ENCODE data around the gene SCNN1B. TPM values are rescaled to one million over a fixed set of nuclear protein-coding genes. Genes with fewer than 3 reads are reported as not detected.

SCNN1B gene, protein sequence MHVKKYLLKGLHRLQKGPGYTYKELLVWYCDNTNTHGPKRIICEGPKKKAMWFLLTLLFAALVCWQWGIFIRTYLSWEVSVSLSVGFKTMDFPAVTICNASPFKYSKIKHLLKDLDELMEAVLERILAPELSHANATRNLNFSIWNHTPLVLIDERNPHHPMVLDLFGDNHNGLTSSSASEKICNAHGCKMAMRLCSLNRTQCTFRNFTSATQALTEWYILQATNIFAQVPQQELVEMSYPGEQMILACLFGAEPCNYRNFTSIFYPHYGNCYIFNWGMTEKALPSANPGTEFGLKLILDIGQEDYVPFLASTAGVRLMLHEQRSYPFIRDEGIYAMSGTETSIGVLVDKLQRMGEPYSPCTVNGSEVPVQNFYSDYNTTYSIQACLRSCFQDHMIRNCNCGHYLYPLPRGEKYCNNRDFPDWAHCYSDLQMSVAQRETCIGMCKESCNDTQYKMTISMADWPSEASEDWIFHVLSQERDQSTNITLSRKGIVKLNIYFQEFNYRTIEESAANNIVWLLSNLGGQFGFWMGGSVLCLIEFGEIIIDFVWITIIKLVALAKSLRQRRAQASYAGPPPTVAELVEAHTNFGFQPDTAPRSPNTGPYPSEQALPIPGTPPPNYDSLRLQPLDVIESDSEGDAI
- 2.7 and 4.8 TPM in 2 replicates for total RNA-seq

DNA sequence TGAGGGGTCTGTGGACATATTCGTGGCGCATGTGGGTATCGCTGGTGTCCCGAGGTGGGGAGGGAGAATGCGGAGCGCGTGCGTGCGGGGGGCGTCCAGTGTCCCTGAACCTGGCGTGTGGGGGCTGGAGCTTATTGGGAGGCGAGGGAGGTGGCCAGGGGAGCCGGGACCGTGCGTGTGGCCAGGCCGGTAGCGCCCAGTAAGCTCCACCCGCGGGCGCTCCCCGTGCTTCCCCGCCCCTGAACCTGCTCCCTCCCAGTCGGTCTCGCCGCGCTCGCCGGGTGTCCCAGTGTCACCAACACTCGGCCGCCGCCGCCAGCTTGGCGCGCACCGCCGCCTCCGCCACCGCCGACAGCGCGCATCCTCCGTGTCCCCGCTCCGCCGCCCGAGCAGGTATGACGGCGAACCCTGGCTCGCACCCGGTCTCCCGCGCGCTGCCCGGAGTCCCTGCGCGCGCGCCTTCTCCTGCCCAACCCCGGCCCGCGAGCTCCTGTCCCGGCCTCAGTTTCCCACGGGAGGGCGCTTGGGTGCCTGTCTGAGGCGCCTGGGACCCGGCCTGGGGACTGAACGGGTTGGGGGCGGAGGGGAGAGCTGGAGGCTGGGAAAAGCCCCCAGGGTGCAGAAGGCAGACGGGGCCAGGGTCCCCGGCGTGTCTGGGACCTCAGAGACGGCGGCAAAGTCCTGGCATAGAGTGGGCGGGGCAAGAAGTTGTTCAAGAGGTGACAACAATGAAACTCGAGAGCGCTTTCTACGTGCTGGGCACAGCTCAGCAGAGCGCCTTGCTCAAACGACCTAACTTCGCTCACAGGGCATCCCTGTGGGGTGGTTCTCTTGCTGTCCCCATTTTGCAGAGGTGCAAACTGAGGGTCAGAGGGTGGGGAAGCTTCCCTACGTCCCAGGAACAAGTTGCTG is at the start of gene SCNN1B:
SCNN1B (plus strand) TSS at position 258 of the 912 bp plus-strand sequence. CDS start 46,298 bp downstream, outside the sequence.

Other genes with a start within 250 kb of the SCNN1B start
- gene USP31, start 152.8 kb upstream of the SCNN1B start, total RNA-seq, result 8.6 and 10.3 TPM in 2 replicates
- 1.8 and 1.9 TPM in 2 replicates for gene SCNN1G, start 119.6 kb upstream of the SCNN1B start, total RNA-seq
- gene COG7, start 150.9 kb downstream of the SCNN1B start, total RNA-seq, result 6.8 and 10.2 TPM in 2 replicates
- gene GGA2, start 208.2 kb downstream of the SCNN1B start, total RNA-seq, result 12.4 and 21.6 TPM in 2 replicates

Measured in airway epithelial cell (primary cell).